Kidney tubule cell (primary cell): ENCODE data around the gene PRMT3.
"Not testable (repeated sequence)": the region's sequence is repeated elsewhere in the genome, so short reads cannot be mapped to it uniquely, and the experiment has no call there.

ENCODE experiments used
- DNase-seq: peaks from one replicate; pipeline ENCODE4 v3.0.0-alpha.2; 2018; ENCODE audit warnings: low spot score

The PRMT3 gene

DNA sequence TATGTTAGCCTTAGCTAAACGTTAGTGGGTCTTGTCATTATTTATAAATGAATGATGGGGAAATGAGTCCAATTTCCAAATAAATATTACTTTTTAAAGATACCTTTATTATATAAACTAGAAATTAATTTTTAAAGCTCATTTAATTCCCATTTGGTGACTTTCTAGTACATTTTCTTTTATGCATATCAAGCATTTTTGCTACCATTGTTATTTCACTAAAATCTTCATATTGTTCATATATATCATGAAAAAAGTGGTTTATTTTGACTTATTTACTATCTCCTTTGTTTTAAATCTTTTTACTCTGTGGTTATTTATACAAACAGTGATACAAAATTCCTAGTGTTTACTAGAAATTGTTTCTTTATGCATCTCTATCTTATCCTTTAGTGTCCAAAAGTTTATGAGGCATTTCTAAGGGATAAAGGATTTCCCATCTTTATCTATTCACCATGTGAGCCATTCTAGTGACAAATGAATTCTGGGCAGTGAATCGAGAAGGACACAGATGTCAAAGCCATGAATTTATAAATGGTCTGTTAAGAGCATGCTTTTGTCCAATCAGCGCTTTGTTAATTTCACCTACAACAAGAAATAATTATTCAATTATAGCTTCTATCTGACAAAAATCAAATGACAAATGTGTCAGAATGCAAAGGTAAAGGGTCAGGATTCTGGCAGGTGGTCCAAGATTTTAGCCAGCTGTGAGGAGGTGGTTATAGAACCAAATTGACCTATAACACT is 70.6 kb downstream of the PRMT3 start:
- DNase-seq = no peak

DNA sequence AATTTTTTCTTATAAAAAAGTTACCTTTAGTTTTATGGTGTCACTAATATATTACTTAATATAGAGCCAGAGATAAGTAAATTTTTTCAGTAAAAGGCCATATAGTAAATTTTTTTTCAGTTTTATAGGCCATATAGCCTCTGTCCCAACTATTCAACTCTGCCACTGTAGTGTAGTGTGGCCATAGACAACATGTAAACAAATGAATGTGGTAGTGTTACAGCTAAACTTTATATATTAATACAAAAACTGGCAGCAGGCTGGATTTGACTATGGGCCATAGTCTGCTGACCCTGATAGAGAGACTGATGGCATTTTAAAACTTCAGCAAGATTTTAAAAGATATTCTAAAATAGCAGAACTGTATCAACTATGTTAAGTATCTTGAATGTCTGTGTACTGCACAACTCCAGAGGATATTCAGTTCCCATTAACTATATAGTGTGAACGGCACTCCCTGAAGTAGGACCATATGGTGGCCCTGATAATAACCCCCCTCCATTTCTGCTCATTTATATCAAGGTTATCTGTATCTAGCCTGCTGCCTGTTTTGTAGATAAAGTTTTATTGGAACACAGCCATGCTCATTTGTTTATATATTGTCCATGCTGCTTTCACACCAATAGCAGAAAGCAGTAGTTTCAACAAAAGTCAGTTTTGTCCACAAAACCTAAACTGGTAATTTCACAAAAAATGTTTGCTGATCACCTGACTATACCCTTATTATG is 71.6 kb downstream of the PRMT3 start:
- DNase-seq = no peak

DNA sequence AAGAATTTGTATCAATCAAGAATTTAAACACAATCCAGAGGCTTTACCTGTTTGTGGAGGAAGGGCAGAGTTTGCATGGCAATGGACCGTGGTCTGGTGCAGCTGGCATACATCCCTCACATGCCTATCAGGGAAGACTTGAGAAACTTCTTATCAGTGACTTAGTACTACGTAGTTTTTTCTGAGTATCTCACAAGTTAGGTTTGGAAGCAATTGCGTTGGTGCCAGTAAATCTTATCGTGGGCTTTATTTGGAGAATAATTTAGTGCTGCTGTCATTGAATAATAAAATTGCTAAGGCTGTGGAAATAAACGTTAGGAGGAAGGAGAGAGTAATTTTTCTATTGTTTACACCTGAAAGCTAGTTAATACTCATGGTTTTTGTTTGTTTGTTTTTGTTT is 72.3 kb downstream of the PRMT3 start:
- no peak for DNase-seq

DNA sequence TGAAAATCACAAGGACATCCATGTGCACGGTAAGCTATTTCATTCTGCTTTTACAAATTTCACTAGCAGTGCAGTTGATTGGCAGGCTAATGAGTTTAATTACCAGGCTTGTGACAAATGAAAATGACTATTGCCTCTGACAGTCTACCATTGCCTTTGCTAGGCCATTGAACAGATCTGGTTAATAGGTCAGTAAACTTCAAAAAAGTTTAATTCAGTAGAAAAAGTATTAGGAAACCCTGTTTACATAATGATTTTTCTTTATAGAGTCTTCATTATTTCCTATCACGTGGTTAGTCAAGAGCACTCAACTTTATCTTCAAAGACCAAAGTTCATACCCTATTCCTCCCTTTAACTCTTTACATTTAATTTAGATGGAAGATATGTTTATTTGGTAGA is 77.0 kb downstream of the PRMT3 start:
- no peak for DNase-seq

DNA sequence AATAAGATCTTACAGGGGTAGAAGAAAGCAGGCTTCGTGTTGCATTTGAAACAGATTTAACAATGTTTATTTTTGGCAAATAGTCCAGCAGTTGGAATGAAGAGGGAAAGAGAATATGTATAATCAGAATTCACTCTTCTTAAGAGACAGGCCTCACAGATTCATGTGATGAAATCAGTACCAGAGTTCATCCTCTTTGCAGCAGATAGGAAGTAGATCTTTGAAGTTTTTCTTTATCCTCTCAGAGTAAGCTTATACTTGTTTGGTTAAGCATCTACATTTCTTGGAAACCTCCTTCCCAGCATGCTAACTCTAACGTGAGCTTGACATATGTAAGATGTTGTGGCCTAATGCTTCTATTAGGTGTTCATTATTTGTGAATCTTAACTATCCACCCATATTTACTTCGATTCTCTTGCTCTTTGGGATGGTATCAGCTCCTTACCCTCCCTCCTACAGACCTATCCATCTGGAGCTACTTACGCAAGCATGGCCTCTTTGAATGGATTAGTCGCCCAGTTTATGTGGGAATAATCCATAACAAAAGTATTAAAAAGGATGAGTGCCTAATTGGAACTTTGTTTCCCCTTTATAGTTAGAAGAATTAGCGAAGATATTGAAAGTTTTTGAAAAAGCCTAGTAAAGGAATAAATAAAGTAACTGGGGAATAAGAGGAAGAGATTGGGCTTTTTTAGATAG is 80.1 kb downstream of the PRMT3 start:
- DNase-seq = no peak

DNA sequence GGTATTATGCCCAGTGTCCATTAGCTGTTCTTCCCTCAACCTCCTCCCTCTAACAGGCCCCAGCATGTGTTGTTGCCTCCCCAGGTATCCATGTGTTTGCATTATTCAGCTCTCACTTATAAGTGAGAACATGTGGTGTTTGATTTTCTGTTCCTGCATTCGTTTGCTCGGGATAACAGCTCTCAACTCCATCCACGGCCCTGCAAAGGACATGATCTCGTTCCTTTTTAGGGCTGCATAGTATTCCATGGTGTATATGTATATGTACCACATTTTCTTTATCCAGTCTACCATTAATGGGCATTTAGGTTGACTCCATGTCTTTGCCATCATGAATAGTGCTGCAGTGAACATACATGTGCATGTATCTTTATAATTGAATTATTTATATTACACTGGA is 82.8 kb downstream of the PRMT3 start:
- no peak for DNase-seq

DNA sequence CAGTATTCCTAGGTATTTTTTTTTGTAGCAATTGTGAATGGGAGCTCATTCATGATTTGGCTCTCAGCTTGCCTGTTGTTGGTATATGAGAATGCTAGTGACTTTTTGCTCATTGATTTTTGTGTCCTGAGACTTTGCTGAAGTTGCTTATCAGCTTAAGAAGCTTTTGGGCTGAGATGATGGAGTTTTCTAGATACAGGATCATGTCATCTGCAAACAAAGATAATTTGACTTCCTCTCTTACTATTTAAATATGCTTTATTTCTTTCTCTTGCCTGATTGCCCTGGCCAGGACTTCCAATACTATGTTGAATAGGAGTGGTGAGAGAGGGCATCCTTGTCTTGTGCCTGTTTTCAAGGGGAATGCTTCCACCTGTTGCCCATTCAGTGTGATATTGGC is 84.4 kb downstream of the PRMT3 start:
- DNase-seq = not testable (repeated sequence)

DNA sequence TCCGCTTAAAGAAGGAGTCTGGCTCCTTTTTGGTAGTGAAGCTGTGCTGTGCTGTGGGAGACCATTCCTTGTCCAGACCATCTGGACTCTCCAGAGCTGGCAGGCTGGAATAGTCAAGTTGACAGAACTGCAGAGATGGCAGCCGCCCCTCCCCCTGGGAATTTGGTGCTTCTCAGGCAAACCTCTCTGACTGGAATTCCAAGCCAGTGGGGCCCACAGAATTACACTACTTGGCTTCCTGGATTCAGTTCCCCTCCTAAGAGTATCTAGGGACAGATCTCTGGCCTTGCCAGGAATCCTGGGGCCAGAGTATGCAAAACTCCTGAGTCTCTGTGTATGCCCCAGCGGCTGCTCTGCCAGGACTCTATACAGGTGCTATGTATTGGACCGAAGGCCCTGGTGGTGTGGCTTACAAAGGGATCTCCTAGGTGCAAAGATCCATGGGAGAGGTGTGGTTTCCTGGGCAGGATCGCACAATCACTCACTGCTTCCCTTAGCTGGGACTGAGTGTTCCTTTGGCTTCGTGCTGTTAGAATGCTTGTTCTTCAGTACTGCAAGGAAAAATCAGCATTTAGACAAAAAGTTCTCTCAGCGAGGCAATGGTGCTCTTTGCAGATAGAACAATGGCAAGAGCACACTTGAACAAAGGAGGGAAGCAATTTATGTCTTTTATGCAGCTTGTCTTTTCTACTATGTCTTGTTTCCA is 86.8 kb downstream of the PRMT3 start:
- no peak for DNase-seq

DNA sequence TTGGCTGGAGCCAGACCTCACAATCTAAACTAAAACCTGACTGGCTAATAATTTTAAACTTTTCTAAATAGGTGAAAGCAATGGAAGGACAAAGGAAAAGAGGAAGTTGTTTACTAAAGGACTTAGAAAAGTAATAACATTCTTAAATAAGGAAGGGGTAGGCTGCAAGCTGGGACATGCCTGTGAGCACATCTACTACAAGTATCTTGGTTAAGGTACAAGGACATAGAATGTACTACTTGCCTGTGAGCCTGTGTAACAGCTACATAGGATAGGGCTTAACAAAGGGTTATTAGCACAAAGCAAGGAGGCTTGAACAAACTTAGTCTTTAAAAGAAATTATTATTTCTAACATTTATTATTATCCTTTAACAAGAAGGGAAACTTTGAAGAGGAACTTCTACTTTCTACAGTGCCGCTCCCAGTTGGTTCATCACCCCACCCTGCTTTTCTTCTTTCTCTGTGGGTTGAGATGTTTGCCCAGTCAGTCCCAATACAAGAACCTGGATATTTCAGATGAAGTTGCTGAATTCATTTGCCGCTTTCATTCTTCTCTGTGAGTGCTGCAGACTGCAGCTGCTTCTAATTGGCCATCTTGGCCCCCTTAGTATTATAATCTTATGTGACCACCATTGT is 87.5 kb downstream of the PRMT3 start:
- DNase-seq = no peak

DNA sequence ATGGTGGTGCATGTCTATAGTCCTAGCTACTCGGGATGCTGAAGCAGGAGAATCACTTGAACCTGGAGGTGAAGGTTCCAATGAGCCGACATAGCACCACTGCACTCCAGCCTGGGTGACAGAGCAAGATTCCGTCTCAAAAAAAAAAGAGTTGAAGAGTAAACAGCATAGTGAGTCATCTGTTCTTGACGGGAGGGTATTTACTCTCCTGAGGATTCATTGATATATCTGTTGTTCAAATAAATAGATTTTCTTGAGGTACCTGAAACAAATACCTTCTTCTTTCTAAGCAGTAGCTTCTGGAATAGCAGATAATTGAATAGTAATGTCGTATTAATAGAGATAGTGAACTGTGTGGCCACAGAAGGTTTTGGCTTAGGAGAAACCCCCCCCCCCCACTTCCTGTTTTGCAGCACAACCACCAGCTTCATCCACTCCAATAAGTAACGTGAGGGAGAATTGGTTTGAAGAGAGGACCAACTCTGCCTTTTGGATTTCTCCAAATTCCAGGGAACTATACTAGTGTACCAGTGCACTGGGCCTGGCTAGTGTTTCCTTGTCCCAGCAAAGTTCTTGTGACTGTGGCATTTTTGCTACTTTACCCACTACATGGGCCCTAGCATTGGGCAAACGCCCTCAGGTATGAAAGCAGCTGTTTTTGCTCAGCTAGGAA is 90.0 kb downstream of the PRMT3 start:
- DNase-seq = no peak

DNA sequence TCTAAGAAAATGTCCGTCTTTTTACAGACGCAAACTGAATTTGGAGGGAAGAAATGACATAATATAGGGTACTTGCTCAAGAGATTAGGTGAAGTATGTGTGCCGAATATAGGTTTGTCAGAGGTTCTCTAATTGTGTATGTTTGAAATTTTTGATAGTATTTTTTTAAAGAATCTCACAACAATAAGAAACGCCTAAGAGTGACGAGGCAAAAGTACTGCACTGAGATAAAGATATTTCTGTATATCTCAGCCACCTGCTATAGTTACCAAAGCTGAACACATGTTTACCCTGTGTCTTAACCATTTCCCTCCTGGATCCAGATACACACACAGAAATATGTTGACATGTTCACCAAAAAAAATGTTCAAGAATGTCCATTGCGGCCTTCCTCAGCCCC is 92.0 kb downstream of the PRMT3 start:
- no peak for DNase-seq

DNA sequence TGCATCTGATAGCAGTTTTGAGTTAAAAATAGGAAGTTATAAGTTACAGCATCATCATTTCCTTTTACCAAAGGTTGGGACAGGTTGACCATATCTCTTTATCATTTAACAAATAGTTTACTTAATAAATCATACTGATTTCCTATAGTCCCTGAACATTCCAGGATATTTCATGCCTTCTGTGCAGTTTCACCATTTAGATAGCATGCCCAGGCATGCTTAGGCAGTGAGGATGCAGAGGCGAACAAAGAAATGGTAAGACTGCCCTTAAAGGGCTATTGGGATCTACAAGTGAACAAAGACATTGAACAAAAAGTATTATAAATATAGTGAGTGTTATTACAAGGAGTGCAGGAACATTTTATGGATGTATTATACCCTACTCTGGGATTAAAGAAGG is 96.4 kb downstream of the PRMT3 start:
- no peak for DNase-seq

DNA sequence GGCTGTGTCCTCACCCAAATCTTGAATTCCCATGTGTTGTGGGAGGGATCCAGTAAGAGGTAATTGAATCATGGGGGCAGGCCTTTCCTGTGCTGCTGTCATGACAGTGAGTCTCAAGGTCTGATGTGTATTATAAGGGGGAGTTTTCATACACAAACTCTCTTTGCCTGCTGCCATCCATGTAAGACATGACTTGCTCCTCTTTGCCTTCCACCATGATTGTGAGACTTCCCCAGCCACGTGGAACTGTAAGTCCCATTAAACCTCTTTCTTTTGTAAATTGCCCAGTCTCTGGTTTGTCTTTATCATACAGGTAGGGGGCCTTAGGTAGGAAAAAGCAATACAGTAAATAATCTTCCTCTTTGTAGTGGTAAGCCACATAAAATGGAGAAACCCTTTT is 96.9 kb downstream of the PRMT3 start:
- not testable (repeated sequence) for DNase-seq

DNA sequence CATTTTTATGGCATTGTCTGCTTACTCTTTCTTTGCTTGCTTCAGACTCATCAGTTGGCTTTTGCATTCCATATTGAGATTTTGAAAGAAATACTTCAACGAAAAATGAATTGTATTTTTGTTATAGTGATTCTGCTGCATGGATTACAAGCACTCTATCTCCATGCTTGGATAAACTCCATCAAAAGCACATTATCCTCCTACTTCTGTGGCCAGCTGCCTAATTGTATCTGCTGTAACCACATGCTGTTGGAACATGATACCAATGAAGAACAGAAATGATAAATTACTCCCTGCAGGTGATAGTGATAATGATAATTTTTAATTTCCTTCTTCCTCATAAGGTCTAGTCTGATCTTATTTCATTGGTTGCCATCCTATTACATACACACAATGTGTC is 100.8 kb downstream of the PRMT3 start:
- DNase-seq = no peak

DNA sequence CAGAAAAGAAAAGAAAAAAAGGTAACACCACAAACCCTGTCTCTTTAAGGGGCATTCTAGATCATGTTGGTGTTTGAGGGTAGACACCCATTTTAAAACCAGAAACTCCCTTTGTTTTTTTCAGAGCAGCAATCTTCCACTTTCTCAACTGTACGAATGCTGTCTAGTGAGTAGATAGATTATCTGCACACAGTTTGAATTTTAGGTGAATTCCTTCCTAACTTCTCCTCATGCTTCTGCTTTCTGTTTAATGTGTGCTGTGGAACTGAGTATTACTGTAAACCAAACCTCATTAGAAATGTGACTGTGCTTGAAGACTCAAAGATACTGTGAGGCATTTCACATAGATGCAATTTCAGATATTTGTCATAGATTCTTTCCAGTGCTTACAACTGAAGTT is 102.4 kb downstream of the PRMT3 start:
- DNase-seq = no peak

DNA sequence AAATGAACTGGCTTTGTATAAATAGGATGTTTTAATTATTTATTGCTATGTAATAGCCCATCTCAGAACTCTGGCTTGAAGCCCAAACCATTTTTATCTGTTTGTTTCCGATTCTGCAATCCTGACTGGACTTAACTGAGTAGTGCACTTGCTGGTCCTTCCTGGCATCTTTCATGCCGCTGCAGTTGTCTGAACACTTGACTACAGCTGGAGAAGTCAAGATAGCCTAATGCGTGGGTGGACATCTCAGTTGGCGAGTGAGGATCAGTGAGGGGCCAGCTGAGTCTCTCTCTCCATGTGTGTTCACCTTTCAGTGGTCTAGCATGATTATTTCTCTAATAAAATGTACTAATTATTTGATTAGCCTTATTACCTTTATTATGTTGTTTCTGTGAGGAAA is 105.8 kb downstream of the PRMT3 start:
- DNase-seq = no peak

DNA sequence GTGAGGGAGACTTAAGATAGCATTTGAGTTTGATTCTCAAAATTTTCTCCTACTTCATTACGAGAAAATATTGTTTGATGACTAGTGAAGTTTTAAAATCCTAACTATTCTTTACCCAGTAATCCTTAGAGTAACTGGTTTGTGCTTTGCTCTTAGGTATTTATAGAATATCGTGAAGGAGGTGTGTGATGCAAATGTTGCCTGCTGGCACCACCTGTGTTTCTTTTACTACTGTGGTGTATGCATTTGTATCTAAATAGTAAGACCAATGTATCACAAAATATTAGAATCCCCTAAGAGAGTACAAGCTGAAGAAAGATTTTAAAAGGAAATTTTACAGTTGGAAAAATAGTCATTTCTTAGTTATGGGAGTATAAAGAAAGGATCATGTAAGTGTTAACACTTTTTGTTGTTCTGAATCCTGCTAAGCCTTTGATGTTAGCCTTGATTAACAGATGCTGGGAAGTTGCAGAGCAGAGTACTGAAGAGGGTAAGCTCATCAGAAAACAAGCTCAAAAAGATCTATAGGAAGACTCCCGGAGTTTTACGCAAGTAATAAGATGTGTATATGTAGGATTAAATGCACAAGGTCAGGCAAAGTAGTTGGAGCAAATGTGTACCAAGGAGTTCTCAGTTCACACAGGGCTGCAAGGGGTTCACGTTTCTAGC is 109.7 kb downstream of the PRMT3 start:
- DNase-seq = no peak

DNA sequence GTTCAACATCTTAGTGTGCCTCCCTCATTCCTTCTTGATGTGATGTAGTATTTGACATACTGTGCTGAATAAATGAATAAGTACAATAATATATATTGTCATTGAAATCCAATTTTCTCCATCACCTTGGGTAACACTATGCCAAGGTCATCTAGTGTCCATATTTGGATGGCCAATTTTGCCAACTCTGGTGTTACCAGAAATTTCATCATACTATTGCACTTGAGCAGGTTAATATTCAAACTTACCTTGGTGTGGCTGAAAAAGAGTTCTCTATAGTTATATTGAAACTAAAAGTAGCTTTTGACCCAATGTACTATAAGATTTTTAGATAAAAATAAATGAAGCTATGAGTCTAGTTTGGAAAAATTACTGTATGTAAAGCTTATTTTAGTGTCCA is 113.7 kb downstream of the PRMT3 start:
- DNase-seq = no peak

DNA sequence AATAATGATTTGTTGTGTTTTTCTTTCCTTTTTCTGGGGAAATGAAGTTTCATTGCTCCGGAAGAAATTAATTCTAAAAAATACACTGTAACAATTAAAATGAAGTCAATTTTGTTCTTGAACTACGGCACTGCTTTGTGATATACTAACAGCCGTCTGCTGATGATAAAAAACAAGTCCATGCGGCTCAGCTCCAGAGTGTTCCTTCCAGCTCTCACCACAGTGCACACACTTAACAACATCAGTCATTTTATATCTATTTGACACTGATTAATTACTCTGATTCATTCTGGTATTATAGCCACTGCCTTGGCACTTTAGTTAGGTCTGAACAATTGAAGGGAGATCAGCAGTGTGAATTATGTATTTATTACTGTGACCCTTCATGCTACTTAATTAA is 114.5 kb downstream of the PRMT3 start:
- no peak for DNase-seq

DNA sequence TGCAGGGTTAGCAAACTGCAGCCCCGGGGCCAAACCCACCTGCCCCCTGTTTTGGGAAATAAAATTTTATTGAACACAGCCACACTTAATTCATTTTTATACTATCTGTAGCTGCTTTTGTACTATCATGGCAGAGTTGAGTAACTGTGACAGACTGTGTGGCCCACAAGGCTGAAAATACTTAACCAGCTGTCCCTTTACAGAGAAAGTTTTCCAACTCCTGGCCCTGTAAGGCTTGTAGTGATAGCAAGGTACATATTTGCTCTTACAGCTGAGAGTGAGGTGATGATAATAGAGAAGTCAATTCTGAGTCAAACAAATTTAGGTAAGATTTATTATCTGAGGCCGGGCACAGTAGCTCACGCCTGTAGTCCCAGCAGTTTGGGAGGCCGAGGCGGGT is 124.5 kb downstream of the PRMT3 start:
- no peak for DNase-seq

DNA sequence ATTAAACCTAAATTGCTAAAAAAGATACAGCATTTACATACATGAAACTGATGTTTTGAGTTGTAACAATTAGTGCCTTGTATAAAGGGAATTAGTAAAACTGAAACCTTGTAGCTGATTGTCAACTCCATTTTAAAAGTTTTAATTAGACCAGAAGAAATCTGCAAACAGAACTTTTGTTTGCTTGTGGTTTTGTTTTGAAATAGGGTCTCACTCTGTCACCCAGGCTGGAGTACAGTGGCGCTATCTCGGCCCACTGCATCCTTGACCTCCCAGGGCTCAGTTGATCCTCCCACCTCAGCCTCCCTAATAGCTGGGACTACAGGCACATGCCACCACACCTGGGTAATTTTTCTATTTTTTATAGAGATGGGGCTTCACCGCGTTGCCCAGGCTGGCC is 125.4 kb downstream of the PRMT3 start:
- DNase-seq = no peak
